Smooth muscle cell (in vitro differentiated cells): ENCODE results near the gene TRIM56. TPM values are rescaled to one million over a fixed set of nuclear protein-coding genes. Genes with fewer than 3 reads are reported as not detected.

Source experiments
- DNase-seq: peaks from one replicate; lab custom pipeline; 2025; ENCODE audit not compliant: unreplicated experiment; lab: John Stamatoyannopoulos, UW
- H2AFZ ChIP-seq: fragments of 200-600 bp; sonication (generic); 2 replicates; pipeline ENCODE4 v1.6.0; 2016; ENCODE audit warnings: antibody characterized with exemption, low read depth, mild to moderate bottlenecking
- H3F3A ChIP-seq: fragments of 200-600 bp; sonication (generic); 2 replicates; pipeline ENCODE4 v1.6.0; 2017; ENCODE audit warnings: antibody characterized with exemption, low read depth
- H3K27ac ChIP-seq: fragments of 200-600 bp; sonication (generic); 2 replicates; pipeline ENCODE4 v1.5.1; 2016; ENCODE audit warnings: low read depth, mild to moderate bottlenecking
- H3K27me3 ChIP-seq: fragments of 200-600 bp; sonication (generic); 2 replicates; pipeline ENCODE4 v1.6.1; 2016; ENCODE audit warnings: low read depth, mild to moderate bottlenecking
- H3K36me3 ChIP-seq: fragments of 200-600 bp; sonication (generic); 2 replicates; pipeline ENCODE4 v1.5.1; 2016; ENCODE audit warnings: low read depth
- H3K4me1 ChIP-seq: fragments of 200-600 bp; sonication (generic); 2 replicates; pipeline ENCODE4 v1.5.1; 2016; ENCODE audit warnings: low read depth
- H3K4me2 ChIP-seq: fragments of 200-600 bp; sonication (generic); 2 replicates; pipeline ENCODE4 v1.6.0; 2016; ENCODE audit warnings: mild to moderate bottlenecking
- H3K4me3 ChIP-seq: fragments of 200-600 bp; sonication (generic); 2 replicates; pipeline ENCODE4 v1.5.1; 2016; ENCODE audit warnings: mild to moderate bottlenecking
- H3K79me2 ChIP-seq: fragments of 200-600 bp; sonication (generic); 2 replicates; pipeline ENCODE4 v1.6.0; 2016; ENCODE audit warnings: low read depth, mild to moderate bottlenecking
- H3K9ac ChIP-seq: fragments of 200-600 bp; sonication (generic); 2 replicates; pipeline ENCODE4 v1.6.0; 2016; ENCODE audit warnings: low read depth
- H3K9me3 ChIP-seq: fragments of 200-600 bp; sonication (generic); replicated peaks from 2 replicates; pipeline ENCODE4 v1.5.1; 2016; ENCODE audit warnings: low read depth
- H4K20me1 ChIP-seq: fragments of 200-600 bp; sonication (generic); 2 replicates; pipeline ENCODE4 v1.6.0; 2016; ENCODE audit warnings: low read depth
- CTCF ChIP-seq: fragments of 200-600 bp; sonication (generic); IDR thresholded peaks from 2 replicates; pipeline ENCODE4 v1.5.1; 2017; ENCODE audit warnings: borderline replicate concordance, mild to moderate bottlenecking, antibody characterized with exemption; ENCODE audit not compliant: insufficient read depth, poor library complexity, severe bottlenecking
- WGBS: methylation state at CpG from one replicate; pipeline ENCODE4 v1.1.7; 2016; ENCODE audit warnings: low lambda C conversion rate; 5-methylcytosine and 5-hydroxymethylcytosine counted together
- polyA plus RNA-seq: library from polyadenylated mRNA; unstranded; fragments of >200 nt; fragmentation: Nextera tagmentation; extraction: Ambion mirVana; gene quantifications from 2 replicates; pipeline ENCODE4 v1.2.1, GENCODE V29; 2016
- total RNA-seq: library from RNA; depleted of rRNA; stranded (reverse); fragments of >200 nt; gene quantifications from 2 replicates; pipeline ENCODE4 v1.2.3, GENCODE V29; 2014

Gene TRIM56
- total and polyA plus RNA-seq, 2 experiments from 2014 or later = 2.5 to 11.2 TPM

- Histone ChIP-seq H3K79me2 (no peaks in the 10 kb centered on the region), H3K27me3 (no peaks in the 10 kb centered on the region), H3K27ac (peak overlapping the region; percentile 38), H3K9me3 (no peaks in the 10 kb centered on the region), H3K4me1 (no peaks in the 10 kb centered on the region), H4K20me1 (no peaks in the 10 kb centered on the region), H3K4me2 (no peak overlapping the region), H3F3A (no peaks in the 10 kb centered on the region), H3K36me3 (no peaks in the 10 kb centered on the region), H3K9ac (no peak overlapping the region), H3K4me3 (no peak overlapping the region), H2AFZ (no peak overlapping the region)
- no peak for TF ChIP-seq CTCF
- no peak for DNase-seq
- 83% methylated on average over 16 of the region's 16 CpGs for WGBS
Measured at GRCh38 chr7:101108330-101108857, 23.1 kb downstream of the TRIM56 start.

GRCh38 chr7:101108961-101109360, 23.7 kb downstream of the TRIM56 start:
- Histone ChIP-seq H3K4me3 (no peak overlapping the region), H3K79me2 (no peaks in the 10 kb centered on the region), H2AFZ (no peak overlapping the region), H3K4me1 (no peaks in the 10 kb centered on the region), H3F3A (no peaks in the 10 kb centered on the region), H3K9me3 (no peaks in the 10 kb centered on the region), H3K9ac (no peak overlapping the region), H4K20me1 (no peaks in the 10 kb centered on the region), H3K27ac (peak overlapping the region; percentile 38), H3K4me2 (no peak overlapping the region), H3K36me3 (no peaks in the 10 kb centered on the region), H3K27me3 (no peaks in the 10 kb centered on the region)
- 78% methylated on average over 7 of the region's 7 CpGs for WGBS
- no peak for DNase-seq
- TF ChIP-seq CTCF = no peak

- Histone ChIP-seq H3K4me3 (no peak overlapping the region), H3K36me3 (no peaks in the 10 kb centered on the region), H3K9me3 (no peaks in the 10 kb centered on the region), H4K20me1 (no peaks in the 10 kb centered on the region), H3F3A (no peaks in the 10 kb centered on the region), H3K9ac (no peak overlapping the region), H3K27me3 (no peaks in the 10 kb centered on the region), H3K4me2 (no peak overlapping the region), H3K79me2 (no peaks in the 10 kb centered on the region), H3K27ac (no peak overlapping the region), H2AFZ (no peak overlapping the region), H3K4me1 (no peaks in the 10 kb centered on the region)
- no peak for DNase-seq
- TF ChIP-seq CTCF = no peak
- WGBS = 80% methylated on average over 6 of the region's 6 CpGs
Measured at GRCh38 chr7:101109368-101109767, 24.1 kb downstream of the TRIM56 start.

- Histone ChIP-seq H3K4me1 (no peaks in the 10 kb centered on the region), H3K4me3 (no peak overlapping the region), H3K36me3 (no peaks in the 10 kb centered on the region), H2AFZ (no peak overlapping the region), H3K27ac (peak overlapping the region; percentile 83), H3F3A (no peaks in the 10 kb centered on the region), H3K9me3 (no peaks in the 10 kb centered on the region), H3K79me2 (no peaks in the 10 kb centered on the region), H3K9ac (peak overlapping the region; percentile 27), H4K20me1 (no peaks in the 10 kb centered on the region), H3K27me3 (no peaks in the 10 kb centered on the region), H3K4me2 (peak overlapping the region; percentile 18)
- no peak for DNase-seq
- WGBS = 39% methylated on average over 5 of the region's 5 CpGs
- no peak for TF ChIP-seq CTCF
Measured at GRCh38 chr7:101111261-101111660, 26.0 kb downstream of the TRIM56 start.
